Bronchial epithelial cell (primary cell): ENCODE measurements around the gene NADSYN1. TPM values are rescaled to one million over a fixed set of nuclear protein-coding genes. Genes with fewer than 3 reads are reported as not detected.
"Not testable (repeated sequence)": the region's sequence is repeated elsewhere in the genome, so short reads cannot be mapped to it uniquely, and the experiment has no call there.

ENCODE experiments used
- DNase-seq: peaks from one replicate; pipeline ENCODE4 v3.0.0-alpha.2; 2010; ENCODE audit warnings: low read depth
- FAIRE-seq: peaks from 2 replicates; lab custom pipeline; 2011; peaks lifted over from hg19 to GRCh38; lab: Jason Lieb, UNC
- H3K27me3 ChIP-seq: 2 replicates; pipeline ENCODE4 v1.5.1; 2011; ENCODE audit warnings: low read length; ENCODE audit not compliant: control insufficient read depth, insufficient read depth
- H3K36me3 ChIP-seq: 2 replicates; pipeline ENCODE4 v1.5.1; 2011; ENCODE audit warnings: low read length; ENCODE audit not compliant: control insufficient read depth, insufficient read depth
- H3K4me3 ChIP-seq: 2 replicates; pipeline ENCODE4 v1.5.1; 2011; ENCODE audit warnings: mild to moderate bottlenecking, low read depth, low read length, control low read depth
- total RNA-seq: library from RNA; depleted of rRNA; stranded (reverse); fragments of >200 nt; gene quantifications from 2 replicates; pipeline ENCODE4 v1.2.1, GENCODE V29; 2014
- TF ChIP-seq, protein P1 (sequence below): IDR thresholded peaks from 2 replicates; pipeline ENCODE4 v1.5.1; 2011; ENCODE audit warnings: mild to moderate bottlenecking, moderate library complexity, low read length, control low read depth, inconsistent platforms; ENCODE audit not compliant: insufficient read depth, severe bottlenecking

Gene NADSYN1
- total RNA-seq, 1 donor from 2014 or later, result 69.8 TPM

DNA sequence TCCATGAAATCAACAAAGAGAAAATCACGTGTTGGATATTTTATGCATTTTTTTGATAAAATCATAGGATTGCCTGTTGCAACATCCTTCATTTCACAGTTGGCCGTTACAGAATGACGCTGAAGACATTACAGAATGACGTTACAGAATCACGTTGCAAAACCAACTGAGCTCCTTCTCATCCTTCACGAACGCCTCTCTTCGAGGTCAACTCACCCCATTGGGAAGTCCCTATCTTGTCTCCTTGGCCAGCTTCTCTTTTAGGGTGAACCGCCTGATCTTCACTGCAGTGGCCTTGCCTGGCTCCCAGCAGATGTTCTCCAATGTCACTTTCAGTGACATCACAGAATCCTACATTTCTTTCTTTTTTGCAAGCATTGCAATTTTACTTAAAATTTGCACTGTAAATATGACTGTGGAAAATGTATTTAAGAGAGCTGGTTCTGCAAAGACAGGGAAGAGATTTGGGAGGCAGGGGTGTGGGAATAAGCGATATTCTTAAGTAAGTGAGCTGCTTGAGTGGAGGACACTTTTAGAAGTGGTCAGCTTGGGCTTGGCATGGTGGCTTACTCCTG is 79.1 kb downstream of the NADSYN1 start:
- no peak overlapping the region for H3K4me3 ChIP-seq
- TF ChIP-seq, protein P1, sequence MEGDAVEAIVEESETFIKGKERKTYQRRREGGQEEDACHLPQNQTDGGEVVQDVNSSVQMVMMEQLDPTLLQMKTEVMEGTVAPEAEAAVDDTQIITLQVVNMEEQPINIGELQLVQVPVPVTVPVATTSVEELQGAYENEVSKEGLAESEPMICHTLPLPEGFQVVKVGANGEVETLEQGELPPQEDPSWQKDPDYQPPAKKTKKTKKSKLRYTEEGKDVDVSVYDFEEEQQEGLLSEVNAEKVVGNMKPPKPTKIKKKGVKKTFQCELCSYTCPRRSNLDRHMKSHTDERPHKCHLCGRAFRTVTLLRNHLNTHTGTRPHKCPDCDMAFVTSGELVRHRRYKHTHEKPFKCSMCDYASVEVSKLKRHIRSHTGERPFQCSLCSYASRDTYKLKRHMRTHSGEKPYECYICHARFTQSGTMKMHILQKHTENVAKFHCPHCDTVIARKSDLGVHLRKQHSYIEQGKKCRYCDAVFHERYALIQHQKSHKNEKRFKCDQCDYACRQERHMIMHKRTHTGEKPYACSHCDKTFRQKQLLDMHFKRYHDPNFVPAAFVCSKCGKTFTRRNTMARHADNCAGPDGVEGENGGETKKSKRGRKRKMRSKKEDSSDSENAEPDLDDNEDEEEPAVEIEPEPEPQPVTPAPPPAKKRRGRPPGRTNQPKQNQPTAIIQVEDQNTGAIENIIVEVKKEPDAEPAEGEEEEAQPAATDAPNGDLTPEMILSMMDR, result no peak
- DNase-seq, result no peak
- no peaks in the 10 kb centered on the region for H3K27me3 ChIP-seq
- no peak for FAIRE-seq
- no peaks in the 10 kb centered on the region for H3K36me3 ChIP-seq

DNA sequence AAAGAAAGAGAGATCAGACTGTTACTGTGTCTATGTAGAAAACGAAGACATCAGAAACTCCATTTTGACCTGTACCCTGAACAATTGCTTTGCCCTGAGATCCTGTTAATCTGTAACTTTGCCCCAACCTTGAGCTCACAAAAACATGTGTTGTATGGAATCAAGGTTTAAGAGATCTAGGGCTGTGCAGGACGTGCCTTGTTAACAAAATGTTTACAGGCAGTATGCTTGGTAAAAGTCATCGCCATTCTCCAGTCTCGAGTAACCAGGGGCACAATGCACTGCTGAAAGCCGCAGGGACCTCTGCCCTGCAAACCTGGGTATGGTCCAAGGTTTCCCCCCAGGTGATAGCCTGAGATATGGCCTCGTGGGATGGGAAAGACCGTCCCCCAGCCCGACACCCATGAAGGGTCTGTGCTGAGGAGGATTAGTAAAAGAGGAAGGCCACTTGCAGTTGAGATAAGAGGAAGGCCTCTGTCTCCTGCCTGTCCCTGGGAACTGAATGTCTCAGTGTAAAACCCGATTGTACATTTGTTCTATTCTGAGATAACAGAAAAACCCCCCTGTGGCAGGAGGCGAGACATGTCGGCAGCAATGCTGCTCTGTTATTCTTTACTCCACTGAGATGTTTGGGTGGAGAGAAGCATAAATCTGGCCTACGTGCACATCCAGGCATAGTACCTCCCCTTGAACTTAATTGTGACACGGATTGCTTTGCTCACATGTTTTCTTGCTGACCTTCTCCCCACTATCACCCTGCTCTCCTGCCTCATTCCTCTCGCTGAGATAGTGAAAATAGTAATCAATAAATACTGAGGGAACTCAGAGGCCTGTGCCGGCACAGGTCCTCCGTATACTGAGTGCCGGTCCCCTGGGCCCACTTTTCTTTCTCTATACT is 82.0 kb downstream of the NADSYN1 start:
- not testable (repeated sequence) for H3K36me3 ChIP-seq, H3K4me3 ChIP-seq, FAIRE-seq, H3K27me3 ChIP-seq, DNase-seq

DNA sequence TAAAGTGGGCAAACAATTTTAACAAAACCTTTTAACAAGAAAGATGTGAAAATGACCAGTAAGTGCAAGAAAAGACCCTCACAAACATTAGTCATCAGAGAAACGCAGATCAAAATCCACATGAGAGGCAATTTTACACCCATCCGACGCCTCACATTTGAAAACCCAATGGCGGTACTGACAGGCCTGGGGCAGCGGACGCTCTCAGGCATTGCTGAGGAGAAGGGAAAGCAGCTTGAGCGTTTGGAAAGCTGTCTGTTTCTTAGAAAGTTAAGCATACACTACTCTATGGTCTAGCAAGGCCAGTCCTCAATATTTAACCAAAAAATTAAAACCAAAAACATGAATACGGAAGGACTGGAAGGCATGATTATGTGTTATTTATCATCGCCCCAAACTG is 82.8 kb downstream of the NADSYN1 start:
- TF ChIP-seq, protein P1, result no peak
- FAIRE-seq (no peak), DNase-seq (no peak)
- Histone ChIP-seq H3K36me3 (no peaks in the 10 kb centered on the region), H3K4me3 (no peak overlapping the region), H3K27me3 (no peaks in the 10 kb centered on the region)

DNA sequence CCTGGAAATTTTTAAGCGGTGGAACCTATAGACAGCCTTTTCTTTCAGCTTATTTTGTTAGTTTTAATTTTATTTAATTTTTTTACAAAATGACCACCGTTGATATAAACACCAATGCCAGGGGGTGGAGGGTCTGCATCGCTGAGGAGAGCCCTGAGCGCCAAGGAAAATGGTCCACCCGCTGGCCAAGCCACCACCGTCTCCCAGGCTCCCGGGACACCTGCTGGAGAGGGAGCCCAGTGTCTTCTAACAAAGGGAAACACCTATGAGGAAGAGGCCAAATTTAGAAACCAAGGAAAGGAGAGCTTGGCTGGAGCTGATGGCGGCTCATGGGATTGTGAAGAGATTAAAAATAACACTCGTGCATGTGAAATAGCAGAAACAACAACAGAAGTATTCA is 84.5 kb downstream of the NADSYN1 start:
- DNase-seq (no peak), FAIRE-seq (no peak)
- Histone ChIP-seq H3K4me3 (no peak overlapping the region), H3K36me3 (no peaks in the 10 kb centered on the region), H3K27me3 (no peaks in the 10 kb centered on the region)
- TF ChIP-seq, protein P1, result no peak

DNA sequence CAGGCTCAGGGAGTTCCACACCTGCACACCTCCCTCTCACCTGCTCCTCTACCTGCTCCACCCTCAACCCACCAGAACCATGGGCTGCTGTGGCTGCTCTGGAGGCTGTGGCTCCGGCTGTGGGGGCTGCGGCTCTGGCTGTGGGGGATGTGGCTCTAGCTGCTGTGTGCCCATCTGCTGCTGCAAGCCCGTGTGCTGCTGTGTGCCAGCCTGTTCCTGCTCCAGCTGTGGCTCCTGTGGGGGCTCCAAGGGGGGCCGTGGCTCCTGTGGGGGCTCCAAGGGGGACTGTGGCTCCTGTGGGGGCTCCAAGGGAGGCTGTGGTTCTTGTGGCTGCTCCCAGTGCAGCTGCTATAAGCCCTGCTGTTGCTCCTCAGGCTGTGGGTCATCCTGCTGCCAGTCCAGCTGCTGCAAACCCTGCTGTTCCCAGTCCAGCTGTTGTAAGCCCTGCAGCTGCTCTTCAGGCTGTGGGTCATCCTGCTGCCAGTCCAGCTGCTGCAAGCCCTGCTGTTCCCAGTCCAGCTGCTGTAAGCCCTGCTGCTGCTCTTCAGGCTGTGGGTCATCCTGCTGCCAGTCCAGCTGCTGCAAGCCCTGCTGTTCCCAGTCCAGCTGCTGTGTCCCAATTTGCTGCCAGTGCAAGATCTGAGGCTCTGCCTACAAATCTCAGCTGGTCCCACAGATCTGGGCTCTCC is 85.1 kb downstream of the NADSYN1 start, which contains the start of gene KRTAP5-8:
KRTAP5-8 (plus strand) TSS at position 49 of the 689 bp plus-strand sequence; CDS start at position 80, 31 bp downstream.
- not testable (repeated sequence) for H3K27me3 ChIP-seq, DNase-seq, H3K4me3 ChIP-seq, H3K36me3 ChIP-seq, FAIRE-seq

DNA sequence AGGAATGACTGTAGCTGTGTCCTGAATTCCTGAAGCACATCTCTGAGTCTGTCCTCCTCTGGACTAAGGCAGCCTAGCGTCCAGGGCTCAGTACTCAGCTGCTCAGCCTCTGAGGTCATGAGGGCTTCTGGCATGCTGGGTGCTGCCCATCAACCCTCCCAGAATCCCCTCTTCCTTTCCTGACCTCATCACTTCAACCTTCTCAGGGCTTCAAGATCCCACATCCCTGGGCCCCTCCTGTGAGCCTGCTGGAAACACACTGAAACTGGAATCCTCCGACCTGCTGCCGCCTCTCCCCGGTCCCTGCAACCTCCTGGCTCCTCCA is 85.6 kb downstream of the NADSYN1 start:
- no peaks in the 10 kb centered on the region for H3K27me3 ChIP-seq
- H3K4me3 ChIP-seq, result no peak overlapping the region
- no peak for DNase-seq
- no peak for FAIRE-seq
- no peaks in the 10 kb centered on the region for H3K36me3 ChIP-seq
- TF ChIP-seq, protein P1, result no peak
